ENCODE results near the gene HCK. TPM values are rescaled to one million over a fixed set of nuclear protein-coding genes. Genes with fewer than 3 reads are reported as not detected.

The HCK gene
- total RNA-seq, 1 donor from 2014 or later = 99.9 TPM

- H3K4me3 ChIP-seq = no peak overlapping the region
- H3K9me3 ChIP-seq = no peaks in the 10 kb centered on the region
- no peaks in the 10 kb centered on the region for H3K36me3 ChIP-seq
- intact Hi-C loops (cut with DNase I) = no loop called here
- H3K27me3 ChIP-seq (ENCODE audit: low read depth) = peaks cover 29% of the 10 kb centered on the region
- H3K27ac ChIP-seq = no peak overlapping the region
- TF ChIP-seq CTCF (IDR thresholded peaks at IDR 0.05) = no peak
- ATAC-seq (peak; percentile 38 to 60), DNase-seq (no peak)
- H3K4me1 ChIP-seq = peaks cover 7% of the 10 kb centered on the region
These were observed 4.9 kb downstream of the HCK start for GRCh38 chr20:32056708-32057483.

- intact Hi-C loops (cut with DNase I) = no loop called here
- no peaks in the 10 kb centered on the region for H3K9me3 ChIP-seq
- H3K4me1 ChIP-seq = peaks cover 1% of the 10 kb centered on the region
- H3K4me3 ChIP-seq = no peak overlapping the region
- ATAC-seq (no peak), DNase-seq (no peak)
- TF ChIP-seq CTCF (IDR thresholded peaks at IDR 0.05) = no peak
- H3K27ac ChIP-seq = no peak overlapping the region
- H3K36me3 ChIP-seq = no peaks in the 10 kb centered on the region
- H3K27me3 ChIP-seq (ENCODE audit: low read depth) = peaks cover 21% of the 10 kb centered on the region
These were observed 5.7 kb downstream of the HCK start for GRCh38 chr20:32057656-32058184.

- ATAC-seq (no peak), DNase-seq (no peak)
- TF ChIP-seq CTCF (IDR thresholded peaks at IDR 0.05) = no peak
- H3K4me3 ChIP-seq = no peak overlapping the region
- no peaks in the 10 kb centered on the region for H3K36me3 ChIP-seq
- H3K27ac ChIP-seq = no peak overlapping the region
- H3K27me3 ChIP-seq (ENCODE audit: low read depth) = peaks cover 6% of the 10 kb centered on the region
- intact Hi-C loops (cut with DNase I) = no loop called here
- H3K9me3 ChIP-seq = no peaks in the 10 kb centered on the region
- peaks cover 8% of the 10 kb centered on the region for H3K4me1 ChIP-seq
These were observed 7.1 kb downstream of the HCK start for GRCh38 chr20:32059189-32059588.

GRCh38 chr20:32062776-32063170 is 10.7 kb downstream of the HCK start:
- Histone ChIP-seq H3K36me3 (no peaks in the 10 kb centered on the region), H3K4me1 (peaks cover 12% of the 10 kb centered on the region), H3K9me3 (no peaks in the 10 kb centered on the region), H3K27ac (peak overlapping the region; percentile 56), H3K27me3 (ENCODE audit: low read depth) (peaks cover 5% of the 10 kb centered on the region), H3K4me3 (peak overlapping the region; percentile 25)
- peak; percentile 92 for DNase-seq
- peak; percentile 87 to 92 for ATAC-seq
- intact Hi-C loops (cut with DNase I) = no loop called here
- TF ChIP-seq CTCF (IDR thresholded peaks at IDR 0.05) = no peak

GRCh38 chr20:32063695-32064094 is 11.7 kb downstream of the HCK start:
- ATAC-seq = peak in 1 of 2 donors; percentile 44
- peak overlapping the region; percentile 56 for H3K27ac ChIP-seq
- H3K27me3 ChIP-seq (ENCODE audit: low read depth) = peaks cover 4% of the 10 kb centered on the region
- no peak for TF ChIP-seq CTCF (IDR thresholded peaks at IDR 0.05)
- peaks cover 12% of the 10 kb centered on the region for H3K4me1 ChIP-seq
- intact Hi-C loops (cut with DNase I) = no loop called here
- no peaks in the 10 kb centered on the region for H3K9me3 ChIP-seq
- peak overlapping the region; percentile 25 for H3K4me3 ChIP-seq
- no peak for DNase-seq
- H3K36me3 ChIP-seq = no peaks in the 10 kb centered on the region
